IMR-90 (cell line): Measurements from ENCODE around the gene FCRL2. TPM values are rescaled to one million over a fixed set of nuclear protein-coding genes. Genes with fewer than 3 reads are reported as not detected.
A peak's percentile ranks its signal among the peaks of the same experiment; 100 is the strongest.

Experiments
- ATAC-seq: fragments of 200-7000 bp; cut with Tn5 transposase; 2 replicates; pipeline ENCODE4 v1.9.1; 2020; ENCODE audit warnings: low read depth, mild to moderate bottlenecking, moderate library complexity
- BruUV-seq: library from RNA; stranded (reverse); fragments of 400-500 nt; replicated peaks from 2 replicates; lab custom pipeline; 2021; lab: Mats Ljungman, UMichigan
- CTCF ChIA-PET: fragments of 300-600 bp; formaldehyde crosslinking; extraction: SDS; loops from one replicate; lab custom pipeline; 2021; ENCODE audit warnings: antibody characterized with exemption; lab: Yijun Ruan, JAX
- POLR2A ChIA-PET: fragments of 300-600 bp; sonication (Branson Sonifier 250); formaldehyde crosslinking; loops from one replicate; lab custom pipeline; 2022; ENCODE audit warnings: antibody characterized with exemption; ENCODE audit not compliant: unreplicated experiment; lab: Charles Lee
- DNase-seq: peaks from one replicate; pipeline ENCODE4 v3.0.0; 2013
- H2AFZ ChIP-seq: replicated peaks from 2 replicates; pipeline ENCODE3; 2013; ENCODE audit warnings: low read length, mild to moderate bottlenecking; ENCODE audit not compliant: poor library complexity
- H2AK5ac ChIP-seq: 2 replicates; pipeline ENCODE4 v1.6.1; 2013; ENCODE audit warnings: low read depth, low read length, inconsistent platforms
- H2AK9ac ChIP-seq: replicated peaks from 2 replicates; pipeline ENCODE3; 2013; ENCODE audit warnings: mild to moderate bottlenecking, low read depth, low read length, moderate library complexity; ENCODE audit not compliant: poor library complexity
- H2BK120ac ChIP-seq: 2 replicates; pipeline ENCODE4 v1.6.1; 2013; ENCODE audit warnings: low read depth, low read length, inconsistent platforms
- H2BK15ac ChIP-seq: 3 replicates; pipeline ENCODE4 v1.6.1; 2013; ENCODE audit warnings: low read depth, low read length, inconsistent platforms
- H2BK20ac ChIP-seq: 2 replicates; pipeline ENCODE4 v1.6.1; 2013; ENCODE audit warnings: low read depth, mild to moderate bottlenecking, inconsistent platforms, low read length, moderate library complexity
- H2BK5ac ChIP-seq: 2 replicates; pipeline ENCODE4 v1.6.1; 2013; ENCODE audit warnings: mild to moderate bottlenecking, low read depth, low read length, inconsistent platforms; ENCODE audit not compliant: poor library complexity, severe bottlenecking
- H3K14ac ChIP-seq: replicated peaks from 2 replicates; pipeline ENCODE4 v1.6.1; 2013; ENCODE audit warnings: low read depth, low read length, inconsistent platforms
- H3K18ac ChIP-seq: 2 replicates; pipeline ENCODE4 v1.6.1; 2013; ENCODE audit warnings: low read depth, low read length, control low read depth
- H3K23ac ChIP-seq: 2 replicates; pipeline ENCODE4 v1.6.1; 2013; ENCODE audit warnings: low read depth, low read length, inconsistent platforms
- H3K27ac ChIP-seq: 2 replicates; pipeline ENCODE4 v1.5.1; 2013; ENCODE audit warnings: mild to moderate bottlenecking, control low read depth, low read length; ENCODE audit not compliant: insufficient read depth
- H3K27me3 ChIP-seq: 2 replicates; pipeline ENCODE4 v1.6.1; 2013; ENCODE audit warnings: low read length; ENCODE audit not compliant: control insufficient read depth, insufficient read depth
- H3K36me3 ChIP-seq: 2 replicates; pipeline ENCODE4 v1.6.1; 2013; ENCODE audit warnings: low read length, mixed read lengths; ENCODE audit not compliant: control insufficient read depth, insufficient read depth
- H3K4ac ChIP-seq: 2 replicates; pipeline ENCODE4 v1.6.1; 2013; ENCODE audit warnings: low read depth, low read length, inconsistent platforms
- H3K4me1 ChIP-seq: 2 replicates; pipeline ENCODE4 v1.6.1; 2013; ENCODE audit warnings: low read length, mixed read lengths; ENCODE audit not compliant: control insufficient read depth, insufficient read depth
- H3K4me2 ChIP-seq: 2 replicates; pipeline ENCODE4 v1.6.1; 2013; ENCODE audit warnings: low read depth, mild to moderate bottlenecking, control low read depth, low read length, moderate library complexity
- H3K4me3 ChIP-seq: 2 replicates; pipeline ENCODE4 v1.5.1; 2013; ENCODE audit warnings: low read depth, mild to moderate bottlenecking, control low read depth, low read length, moderate library complexity; ENCODE audit not compliant: insufficient read depth
- H3K56ac ChIP-seq: 2 replicates; pipeline ENCODE4 v1.6.1; 2013; ENCODE audit warnings: low read length, inconsistent platforms; ENCODE audit not compliant: insufficient read depth; ENCODE audit errors: extremely low read depth
- H3K79me1 ChIP-seq, 2 experiments: 2 replicates each; pipeline ENCODE4 v1.6.1; 2013; ENCODE audit warnings: low read length in 2 of 2, inconsistent platforms in 1 of 2, low read depth in 1 of 2
- H3K9ac ChIP-seq: 2 replicates; pipeline ENCODE4 v1.6.1; 2013; ENCODE audit warnings: low read depth, low read length, control low read depth
- H3K9me1 ChIP-seq: 2 replicates; pipeline ENCODE4 v1.6.1; 2013; ENCODE audit warnings: low read length, inconsistent platforms; ENCODE audit not compliant: insufficient read depth
- H3K9me3 ChIP-seq: 2 replicates; pipeline ENCODE4 v1.6.1; 2013; ENCODE audit warnings: low read length; ENCODE audit not compliant: control insufficient read depth, insufficient read depth
- H4K20me1 ChIP-seq: 2 replicates; pipeline ENCODE4 v1.6.1; 2013; ENCODE audit warnings: low read length, inconsistent platforms; ENCODE audit not compliant: insufficient read depth
- H4K5ac ChIP-seq: 2 replicates; pipeline ENCODE4 v1.6.1; 2013; ENCODE audit warnings: mild to moderate bottlenecking, low read depth, low read length, control low read depth
- H4K8ac ChIP-seq, 2 experiments: 2 replicates each; pipeline ENCODE4 v1.6.1; 2013; ENCODE audit warnings: low read depth in 2 of 2, low read length in 2 of 2, control low read depth in 1 of 2, inconsistent platforms in 1 of 2
- H4K91ac ChIP-seq: 2 replicates; pipeline ENCODE4 v1.6.1; 2013; ENCODE audit warnings: low read depth, low read length, inconsistent platforms; ENCODE audit not compliant: insufficient read depth
- CHD1 ChIP-seq: IDR thresholded peaks from 2 replicates; pipeline ENCODE4 v1.6.1; 2012; ENCODE audit warnings: low read depth, low read length, improper control_type of control experiment
- CTCF ChIP-seq: conservative IDR thresholded peaks from 2 replicates; pipeline ENCODE4 v1.5.1; 2012; ENCODE audit warnings: mild to moderate bottlenecking, low read depth, low read length, improper control_type of control experiment
- FOS ChIP-seq: fragments of 150-350 bp; IDR thresholded peaks from 2 replicates; pipeline ENCODE4 v1.6.1; 2016; ENCODE audit warnings: low read depth, low read length
- NFE2L2 ChIP-seq: fragments of 150-350 bp; IDR thresholded peaks from 2 replicates; pipeline ENCODE4 v1.6.1; 2016; ENCODE audit warnings: low read depth, mild to moderate bottlenecking, low read length
- POLR2A ChIP-seq: IDR thresholded peaks from 2 replicates; pipeline ENCODE4 v1.6.1; 2012; ENCODE audit warnings: mild to moderate bottlenecking, low read depth, low read length
- RCOR1 ChIP-seq: IDR thresholded peaks from 2 replicates; pipeline ENCODE4 v1.6.1; 2012; ENCODE audit warnings: mild to moderate bottlenecking, low read length, improper control_type of control experiment; ENCODE audit not compliant: insufficient replicate concordance
- SMC3 ChIP-seq: fragments of 150-350 bp; IDR thresholded peaks from 2 replicates; pipeline ENCODE4 v1.6.1; 2016; ENCODE audit warnings: low read depth, mild to moderate bottlenecking, antibody characterized with exemption, low read length, moderate library complexity
- WGBS, 2 experiments: methylation state at CpG; one replicate each; pipeline versions ENCODE4 v1.1.5 to v1.1.7; 2013; ENCODE audit warnings: missing lambda C conversion rate in 2 of 2; ENCODE audit not compliant: insufficient read length in 1 of 2; ENCODE audit errors: extremely low coverage in 2 of 2; 5-methylcytosine and 5-hydroxymethylcytosine counted together
- dilution Hi-C: fragments of 300-500 bp; cut with HindIII; formaldehyde crosslinking; loops from one replicate; pipeline ENCODE4 v1.14.3; 2018; ENCODE audit warnings: low sequenced_read_pairs; ENCODE audit not compliant: unreplicated experiment
- in situ Hi-C: fragments of 300-500 bp; cut with MboI; formaldehyde crosslinking; loops from 3 replicates; pipeline ENCODE4 v1.14.3; 2019; ENCODE audit warnings: low sequenced_read_pairs, inconsistent platforms, mixed read lengths
- intact Hi-C: fragments of 100-400 bp; cut with micrococcal nuclease; formaldehyde crosslinking; loops from 2 replicates; pipeline ENCODE4 v1.10.0; 2022
- polyA plus RNA-seq, 3 experiments: library from polyadenylated mRNA; depleted of rRNA; stranded (reverse); fragments of >200 nt; gene quantifications; 2 replicates each; pipeline ENCODE4 v1.2.3, GENCODE V29; 2012; ENCODE audit warnings: low replicate concordance in 1 of 3
- total RNA-seq: library from RNA; depleted of rRNA; stranded (reverse); fragments of >200 nt; gene quantifications from 2 replicates; pipeline ENCODE4 v1.2.3, GENCODE V29; 2012

Gene FCRL2
- total and polyA plus RNA-seq, 2 of the 4 experiments (the other 2 are of a cell fraction), result not detected

DNA sequence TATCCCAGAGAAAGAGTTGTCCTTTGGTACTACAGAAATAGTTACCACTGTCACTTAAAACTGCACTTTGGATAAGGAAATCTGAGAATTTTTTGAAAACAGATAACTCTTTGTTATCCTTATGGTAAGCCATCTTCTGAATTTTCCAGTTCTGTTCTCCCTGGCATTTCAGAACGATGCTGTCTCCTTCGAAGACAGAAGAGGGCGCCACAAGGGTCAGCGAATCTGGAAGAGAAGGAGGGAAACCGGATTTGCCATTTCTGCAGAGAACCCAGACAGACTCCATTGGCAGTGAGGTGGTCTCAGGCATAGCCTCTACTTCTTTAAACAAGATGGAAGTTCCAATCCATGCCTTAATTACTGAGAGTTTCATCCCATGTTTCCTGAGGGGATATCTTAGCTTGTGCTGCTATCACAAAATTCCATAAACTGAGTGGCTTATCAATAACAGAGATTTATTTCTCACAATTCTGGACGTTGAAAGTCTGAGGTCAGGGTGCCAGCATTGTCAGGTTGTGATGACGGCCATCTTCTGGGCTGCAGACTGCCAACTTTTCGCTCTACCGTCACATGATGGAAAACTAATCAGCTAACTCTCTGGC lies 6.4 kb downstream of the FCRL2 start:
- dilution Hi-C loops, result no loop called here
- Histone ChIP-seq H2AFZ (no peak overlapping the region), H3K27me3 (no peaks in the 10 kb centered on the region), H3K9ac (no peak overlapping the region), H3K27ac (no peak overlapping the region), H2BK5ac (no peak overlapping the region), H3K56ac (no peak overlapping the region), H2AK9ac (no peak overlapping the region), H2AK5ac (no peak overlapping the region), H4K20me1 (no peaks in the 10 kb centered on the region), H2BK20ac (no peak overlapping the region), H2BK120ac (no peak overlapping the region), H3K79me1 (no peaks in the 10 kb centered on the region), H2BK15ac (no peak overlapping the region), H3K9me1 (no peaks in the 10 kb centered on the region), H4K91ac (no peak overlapping the region), H3K4me1 (no peaks in the 10 kb centered on the region), H4K8ac (no peak overlapping the region), H3K9me3 (no peaks in the 10 kb centered on the region), H3K4ac (no peak overlapping the region), H3K4me2 (no peak overlapping the region), H3K18ac (no peak overlapping the region), H3K23ac (no peak overlapping the region), H3K36me3 (no peaks in the 10 kb centered on the region), H4K5ac (no peak overlapping the region), H3K14ac (no peak overlapping the region), H3K4me3 (no peak overlapping the region)
- TF ChIP-seq SMC3 (peak; percentile 20; the same call in 1 of the 2 replicates), FOS (no peak), CHD1 (no peak), CTCF (peak; percentile 31; the same call in 1 of the 2 replicates), POLR2A (no peak), NFE2L2 (no peak), RCOR1 (no peak)
- CTCF ChIA-PET, result interaction anchor here (0.6 to 1.2 kb wide), 2 partner anchors 12 to 79 kb away, joined by 3 read pairs; no protein-coding TSS in a partner anchor
- in situ Hi-C loops, result no loop called here
- POLR2A ChIA-PET, result no interaction called here
- ATAC-seq (no peak), DNase-seq (peak; percentile 1)
- no TSS peak for BruUV-seq
- no CpG with 5 or more reads among the region's 9 CpGs for WGBS, 2 experiments
- intact Hi-C loops, result no loop called here
